ENCODE results near the gene PLD5. TPM values are rescaled to one million over a fixed set of nuclear protein-coding genes. Genes with fewer than 3 reads are reported as not detected.
"Not testable (repeated sequence)": the region's sequence is repeated elsewhere in the genome, so short reads cannot be mapped to it uniquely, and the experiment has no call there.

PLD5 gene
- total RNA-seq, 4 donors from 2014 or later: 0.28 to 0.79 (median 0.34) TPM

- no peak for TF ChIP-seq CTCF (IDR thresholded peaks at IDR 0.05)
- DNase-seq (ENCODE audit: low spot score): no peak
- no peak for ATAC-seq (ENCODE audit: low FRiP score)
Observed at GRCh38 chr1:242318140-242318539, 206.4 kb downstream of the PLD5 start.

- not testable (repeated sequence) for DNase-seq (ENCODE audit: low spot score); ATAC-seq (ENCODE audit: low FRiP score)
Observed at GRCh38 chr1:242314865-242315264, 209.6 kb downstream of the PLD5 start.

GRCh38 chr1:242314085-242314649, 210.3 kb downstream of the PLD5 start:
- ATAC-seq (ENCODE audit: low FRiP score): not testable (repeated sequence)

GRCh38 chr1:242308681-242309080, 215.8 kb downstream of the PLD5 start:
- ATAC-seq (ENCODE audit: low FRiP score); DNase-seq (ENCODE audit: low spot score): not testable (repeated sequence)

More at GRCh38 chr1:242314085-242314649, 210.3 kb downstream of the PLD5 start:
- DNase-seq (ENCODE audit: low spot score): not testable (repeated sequence)

- ATAC-seq (ENCODE audit: low FRiP score); DNase-seq (ENCODE audit: low spot score): not testable (repeated sequence)
Observed at GRCh38 chr1:242293781-242294180, 230.7 kb downstream of the PLD5 start.

GRCh38 chr1:242288067-242288466, 236.4 kb downstream of the PLD5 start:
- DNase-seq (ENCODE audit: low spot score); ATAC-seq (ENCODE audit: low FRiP score): not testable (repeated sequence)

- ATAC-seq (ENCODE audit: low FRiP score); DNase-seq (ENCODE audit: low spot score): not testable (repeated sequence)
Observed at GRCh38 chr1:242282758-242283485, 241.6 kb downstream of the PLD5 start.

- ATAC-seq (ENCODE audit: low FRiP score); DNase-seq (ENCODE audit: low spot score): not testable (repeated sequence)
Observed at GRCh38 chr1:242278406-242278805, 246.1 kb downstream of the PLD5 start.

GRCh38 chr1:242276769-242277168, 247.7 kb downstream of the PLD5 start:
- DNase-seq (ENCODE audit: low spot score); ATAC-seq (ENCODE audit: low FRiP score): not testable (repeated sequence)

- ATAC-seq (ENCODE audit: low FRiP score): not testable (repeated sequence)
Observed at GRCh38 chr1:242267004-242267403, 257.5 kb downstream of the PLD5 start.

GRCh38 chr1:242264419-242264818, 260.1 kb downstream of the PLD5 start:
- DNase-seq (ENCODE audit: low spot score); ATAC-seq (ENCODE audit: low FRiP score): not testable (repeated sequence)

More at GRCh38 chr1:242267004-242267403, 257.5 kb downstream of the PLD5 start:
- DNase-seq (ENCODE audit: low spot score): not testable (repeated sequence)

- ATAC-seq (ENCODE audit: low FRiP score) (no peak), DNase-seq (ENCODE audit: low spot score) (no peak)
- TF ChIP-seq CTCF (IDR thresholded peaks at IDR 0.05): no peak
Observed at GRCh38 chr1:242245255-242245654, 279.2 kb downstream of the PLD5 start.

Measured in omental fat pad (tissue), 4 donors.